H1 (cell line): ENCODE measurements around the gene HINT3. TPM values are rescaled to one million over a fixed set of nuclear protein-coding genes. Genes with fewer than 3 reads are reported as not detected.

Source experiments
- BCL11A ChIP-seq, 2 experiments: IDR thresholded peaks; one replicate each; pipeline ENCODE4 v1.6.1; 2011; ENCODE audit warnings: low read depth in 2 of 2, low read length in 2 of 2, mild to moderate bottlenecking in 2 of 2
- BRCA1 ChIP-seq: IDR thresholded peaks from 2 replicates; pipeline ENCODE4 v1.6.1; 2012; ENCODE audit warnings: low read depth, low read length, improper control_type of control experiment
- CHD2 ChIP-seq: IDR thresholded peaks from 2 replicates; pipeline ENCODE4 v1.6.1; 2012; ENCODE audit warnings: low read length, improper control_type of control experiment
- CTBP2 ChIP-seq: IDR thresholded peaks from 2 replicates; pipeline ENCODE4 v1.7.0; 2011; ENCODE audit warnings: borderline replicate concordance, mild to moderate bottlenecking, moderate library complexity, mixed read lengths, low read length; ENCODE audit not compliant: insufficient read depth, insufficient read length
- E2F6 ChIP-seq: IDR thresholded peaks from 2 replicates; pipeline ENCODE4 v1.6.1; 2012; ENCODE audit warnings: inconsistent platforms
- FOSL1 ChIP-seq: IDR thresholded peaks from 2 replicates; pipeline ENCODE4 v1.6.1; 2011; ENCODE audit warnings: mild to moderate bottlenecking, low read depth, low read length, moderate library complexity; ENCODE audit not compliant: insufficient read depth
- KDM4A ChIP-seq: IDR thresholded peaks from one replicate; pipeline ENCODE4 v1.7.1; 2012; ENCODE audit warnings: low read depth, mild to moderate bottlenecking, moderate library complexity, low read length, inconsistent platforms; ENCODE audit not compliant: severe bottlenecking
- SAP30 ChIP-seq: fragments of 300-600 bp; sonication (generic); IDR thresholded peaks from 2 replicates; pipeline ENCODE4 v1.7.1; 2012; ENCODE audit warnings: low read length, moderate library complexity, mild to moderate bottlenecking, inconsistent platforms; ENCODE audit not compliant: insufficient read depth, insufficient replicate concordance
- SP2 ChIP-seq: IDR thresholded peaks from 2 replicates; pipeline ENCODE4 v1.6.1; 2012; ENCODE audit warnings: mild to moderate bottlenecking, low read length, inconsistent platforms
- SRF ChIP-seq: IDR thresholded peaks from 2 replicates; pipeline ENCODE4 v1.6.1; 2011; ENCODE audit warnings: mild to moderate bottlenecking, low read depth, low read length, moderate library complexity
- polyA plus RNA-seq, 7 experiments: library from polyadenylated mRNA; depleted of rRNA in 3 of 7; stranded (reverse) in 5 of 7; unstranded in 2 of 7; fragments of >200 nt in 5 of 7; fragments of 200-250 nt in 2 of 7; gene quantifications; 1 replicate in 5 of 7; 2 replicates in 1 of 7; 4 replicates in 1 of 7; pipeline versions ENCODE4 v1.2.1 to v1.2.3, GENCODE V29; 2011 to 2013; ENCODE audit warnings: missing spikeins in 2 of 7, mixed read lengths in 2 of 7
- total RNA-seq: library from RNA; stranded (reverse); fragmentation: NEBNext Ultra II Directional; extraction: Animal tissue kit (Norgen Biotek cat#: 25700); gene quantifications from 2 replicates; pipeline ENCODE4 v1.2.1, GENCODE V29; 2021
- TF ChIP-seq, protein P1 (sequence below): IDR thresholded peaks from 2 replicates; pipeline ENCODE4 v1.6.1; 2011; ENCODE audit warnings: low read depth, mild to moderate bottlenecking, low read length; ENCODE audit not compliant: insufficient read depth

Gene HINT3
- total and polyA plus RNA-seq, 2 of the 8 experiments (the other 6 are each of a cell fraction or from before 2014, with no cell fraction given): 1.2 to 7.8 TPM

DNA sequence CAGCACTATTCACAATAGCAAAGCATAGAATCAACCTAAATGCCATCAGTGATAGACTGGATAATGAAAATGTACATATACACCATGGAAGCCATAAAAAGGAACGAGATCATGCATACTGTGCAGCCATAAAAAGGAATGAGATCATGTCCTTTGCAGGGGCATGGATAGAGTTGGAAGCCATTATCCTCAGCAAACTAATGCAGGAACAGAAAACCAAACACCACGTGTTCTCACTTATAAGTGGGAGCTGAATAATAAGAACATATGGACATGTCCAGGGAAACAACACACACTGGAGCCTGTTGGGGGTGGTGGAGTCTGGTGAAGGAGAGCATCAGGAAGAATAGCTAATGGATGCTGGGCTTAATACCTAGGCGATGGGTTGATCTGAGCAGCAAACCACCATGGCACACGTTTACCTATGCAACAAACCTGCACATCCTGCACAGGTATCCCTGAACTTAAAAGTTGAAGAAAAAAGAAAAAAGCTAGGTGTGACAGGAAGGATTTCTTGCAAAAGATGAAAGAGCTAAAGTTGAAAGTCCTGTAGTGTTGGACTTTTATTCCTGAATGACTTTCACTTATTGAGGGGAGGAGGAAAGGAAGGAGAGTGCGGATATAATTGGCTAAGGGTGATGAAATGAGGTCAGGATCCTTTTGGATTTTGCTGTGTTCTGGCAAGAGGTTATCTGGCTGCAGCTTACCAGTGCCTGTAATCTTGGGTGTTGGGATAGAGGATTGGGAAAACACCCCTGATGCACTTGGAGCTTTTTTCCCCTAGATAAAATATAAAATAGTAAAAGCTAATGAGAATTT lies 38.3 kb downstream of the HINT3 start (continued):
- TF ChIP-seq SAP30: no peak
- TF ChIP-seq BCL11A (IDR thresholded peaks at IDR 0.05; ENCODE audit: low read depth in 2 of 2, low read length in 2 of 2): no peak
- no peak for TF ChIP-seq E2F6
- TF ChIP-seq SRF: no peak
- TF ChIP-seq BRCA1: no peak
- no peak for TF ChIP-seq CTBP2
- no peak for TF ChIP-seq SP2
- TF ChIP-seq FOSL1: no peak
- no peak for TF ChIP-seq KDM4A
- TF ChIP-seq, protein P1, sequence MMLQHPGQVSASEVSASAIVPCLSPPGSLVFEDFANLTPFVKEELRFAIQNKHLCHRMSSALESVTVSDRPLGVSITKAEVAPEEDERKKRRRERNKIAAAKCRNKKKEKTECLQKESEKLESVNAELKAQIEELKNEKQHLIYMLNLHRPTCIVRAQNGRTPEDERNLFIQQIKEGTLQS: no peak
- no peak for TF ChIP-seq CHD2
